HUES48 (cell line): Measurements from ENCODE around the gene S100A11.

Source experiments
- H3K27ac ChIP-seq: one replicate; pipeline ENCODE4 v1.7.0; 2013; ENCODE audit warnings: low read depth, low read length, inconsistent platforms
- H3K27me3 ChIP-seq: 2 replicates; pipeline ENCODE4 v1.6.1; 2013; ENCODE audit warnings: mild to moderate bottlenecking, low read length; ENCODE audit not compliant: control insufficient read depth, insufficient read depth
- H3K36me3 ChIP-seq: 2 replicates; pipeline ENCODE4 v1.6.1; 2013; ENCODE audit warnings: low read length; ENCODE audit not compliant: control insufficient read depth, insufficient read depth
- H3K4me1 ChIP-seq: 2 replicates; pipeline ENCODE4 v1.6.1; 2013; ENCODE audit warnings: mild to moderate bottlenecking, low read length; ENCODE audit not compliant: control insufficient read depth, insufficient read depth
- H3K4me3 ChIP-seq: 2 replicates; pipeline ENCODE4 v1.5.1; 2013; ENCODE audit warnings: mild to moderate bottlenecking, low read depth, low read length
- H3K9ac ChIP-seq: 2 replicates; pipeline ENCODE4 v1.6.1; 2013; ENCODE audit warnings: mild to moderate bottlenecking, low read depth, low read length, moderate library complexity
- H3K9me3 ChIP-seq: 2 replicates; pipeline ENCODE4 v1.6.1; 2013; ENCODE audit warnings: low read length; ENCODE audit not compliant: control insufficient read depth, insufficient read depth

Gene S100A11

DNA sequence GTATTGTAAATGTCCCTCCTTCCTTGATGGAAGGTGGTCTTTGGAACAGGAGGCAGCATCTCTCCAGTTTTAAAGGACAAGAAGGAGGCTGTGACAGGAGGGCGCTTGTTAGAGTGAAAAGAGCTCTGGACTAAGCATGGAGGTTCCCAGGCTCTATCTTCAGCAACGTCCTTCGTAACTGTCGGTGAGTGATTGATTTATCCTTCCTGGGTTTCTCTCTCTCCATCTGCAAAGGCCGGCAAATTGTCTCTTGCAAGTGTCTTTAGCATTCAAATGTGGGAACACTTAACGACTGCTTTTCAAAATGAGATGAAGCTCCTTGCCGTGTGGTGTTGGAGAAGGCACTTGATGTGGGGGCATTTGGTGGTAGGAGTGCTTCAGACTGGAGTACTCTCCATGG, 15.2 kb downstream of the S100A11 start:
- H3K27ac ChIP-seq = no peak overlapping the region
- no peak overlapping the region for H3K4me3 ChIP-seq
- peaks cover 9% of the 10 kb centered on the region for H3K4me1 ChIP-seq
- no peaks in the 10 kb centered on the region for H3K27me3 ChIP-seq
- no peak overlapping the region for H3K9ac ChIP-seq
- no peaks in the 10 kb centered on the region for H3K36me3 ChIP-seq
- no peaks in the 10 kb centered on the region for H3K9me3 ChIP-seq

DNA sequence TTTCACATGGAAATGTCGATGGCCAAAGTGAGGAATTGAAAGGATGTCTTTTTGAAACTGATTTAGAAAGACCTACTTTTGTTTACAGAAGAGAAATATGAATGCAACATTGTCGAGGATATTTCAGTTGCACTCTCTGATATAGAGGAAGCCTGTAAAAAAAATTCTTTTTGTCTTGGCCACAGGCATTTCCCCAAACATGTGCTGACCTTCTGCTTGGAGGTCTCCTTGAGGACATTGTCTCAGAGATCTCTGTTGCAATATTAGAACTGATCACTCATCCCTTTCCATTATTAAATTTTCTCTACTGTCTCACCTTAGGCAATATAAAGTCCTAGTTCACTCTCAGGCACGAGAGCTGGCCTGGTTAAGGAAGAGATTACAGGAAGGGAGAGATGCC, 16.0 kb downstream of the S100A11 start:
- no peak overlapping the region for H3K4me3 ChIP-seq
- no peaks in the 10 kb centered on the region for H3K36me3 ChIP-seq
- H3K27me3 ChIP-seq = no peaks in the 10 kb centered on the region
- H3K27ac ChIP-seq = no peak overlapping the region
- no peaks in the 10 kb centered on the region for H3K9me3 ChIP-seq
- H3K4me1 ChIP-seq = peaks cover 9% of the 10 kb centered on the region
- H3K9ac ChIP-seq = no peak overlapping the region

- no peaks in the 10 kb centered on the region for H3K36me3 ChIP-seq
- no peak overlapping the region for H3K4me3 ChIP-seq
- no peaks in the 10 kb centered on the region for H3K9me3 ChIP-seq
- H3K27me3 ChIP-seq = no peaks in the 10 kb centered on the region
- no peak overlapping the region for H3K9ac ChIP-seq
- H3K4me1 ChIP-seq = no peaks in the 10 kb centered on the region
- no peak overlapping the region for H3K27ac ChIP-seq
Observed at GRCh38 chr1:152018537-152018936, 18.3 kb downstream of the S100A11 start.

- no peaks in the 10 kb centered on the region for H3K9me3 ChIP-seq
- H3K4me1 ChIP-seq = no peaks in the 10 kb centered on the region
- H3K36me3 ChIP-seq = no peaks in the 10 kb centered on the region
- no peak overlapping the region for H3K9ac ChIP-seq
- no peak overlapping the region for H3K27ac ChIP-seq
- H3K27me3 ChIP-seq = no peaks in the 10 kb centered on the region
- H3K4me3 ChIP-seq = no peak overlapping the region
Observed at GRCh38 chr1:152015766-152016165, 21.0 kb downstream of the S100A11 start.

DNA sequence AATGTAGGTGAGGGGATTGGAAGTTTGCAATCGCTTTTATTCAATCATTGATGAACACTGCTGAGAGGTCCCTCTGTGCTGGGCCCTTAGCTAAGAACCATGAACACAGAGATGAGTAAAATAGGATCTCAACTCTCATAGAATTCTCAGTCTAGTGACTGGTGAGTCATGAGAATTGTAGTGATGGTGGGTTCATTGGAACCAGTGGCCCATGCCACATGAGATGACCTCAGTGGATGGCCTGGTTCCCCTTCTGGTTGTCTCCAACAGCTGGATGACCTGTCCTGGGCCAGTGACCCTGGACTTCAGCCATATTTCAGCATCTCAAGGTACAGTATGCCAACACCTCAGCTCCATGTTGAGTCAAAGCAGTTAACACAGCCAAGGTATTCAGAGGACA, 21.9 kb downstream of the S100A11 start:
- no peaks in the 10 kb centered on the region for H3K27me3 ChIP-seq
- no peaks in the 10 kb centered on the region for H3K36me3 ChIP-seq
- H3K9ac ChIP-seq = no peak overlapping the region
- H3K4me1 ChIP-seq = no peaks in the 10 kb centered on the region
- no peak overlapping the region for H3K4me3 ChIP-seq
- no peak overlapping the region for H3K27ac ChIP-seq
- no peaks in the 10 kb centered on the region for H3K9me3 ChIP-seq

- Histone ChIP-seq H3K4me3 (no peak overlapping the region), H3K36me3 (no peaks in the 10 kb centered on the region), H3K27me3 (no peaks in the 10 kb centered on the region), H3K27ac (no peak overlapping the region), H3K4me1 (no peaks in the 10 kb centered on the region), H3K9ac (no peak overlapping the region), H3K9me3 (no peaks in the 10 kb centered on the region)
Observed at GRCh38 chr1:152013664-152014237, 23.1 kb downstream of the S100A11 start.

DNA sequence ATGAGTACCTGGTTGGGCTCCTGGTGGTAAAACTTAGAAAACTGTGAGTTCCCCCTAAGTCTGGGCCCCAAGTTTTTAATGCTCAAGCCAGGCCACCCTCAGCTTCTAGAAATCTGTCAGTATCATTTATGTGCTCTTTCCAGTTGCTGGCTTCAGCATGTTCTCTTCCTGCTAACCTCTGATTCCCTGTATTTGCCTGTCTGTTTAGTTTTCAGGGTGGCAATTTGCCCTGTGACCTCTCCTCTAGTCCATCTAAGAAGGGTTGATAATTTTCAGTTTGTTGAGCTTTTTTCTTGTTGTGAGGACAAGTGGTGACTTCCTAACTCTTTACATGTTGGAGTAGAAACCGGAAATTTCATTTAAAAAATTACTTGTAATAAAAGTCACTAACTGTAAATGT, 27.1 kb downstream of the S100A11 start:
- H3K27ac ChIP-seq = no peak overlapping the region
- H3K9ac ChIP-seq = no peak overlapping the region
- H3K4me3 ChIP-seq = no peak overlapping the region
- H3K36me3 ChIP-seq = no peaks in the 10 kb centered on the region
- no peaks in the 10 kb centered on the region for H3K27me3 ChIP-seq
- no peaks in the 10 kb centered on the region for H3K4me1 ChIP-seq
- no peaks in the 10 kb centered on the region for H3K9me3 ChIP-seq

DNA sequence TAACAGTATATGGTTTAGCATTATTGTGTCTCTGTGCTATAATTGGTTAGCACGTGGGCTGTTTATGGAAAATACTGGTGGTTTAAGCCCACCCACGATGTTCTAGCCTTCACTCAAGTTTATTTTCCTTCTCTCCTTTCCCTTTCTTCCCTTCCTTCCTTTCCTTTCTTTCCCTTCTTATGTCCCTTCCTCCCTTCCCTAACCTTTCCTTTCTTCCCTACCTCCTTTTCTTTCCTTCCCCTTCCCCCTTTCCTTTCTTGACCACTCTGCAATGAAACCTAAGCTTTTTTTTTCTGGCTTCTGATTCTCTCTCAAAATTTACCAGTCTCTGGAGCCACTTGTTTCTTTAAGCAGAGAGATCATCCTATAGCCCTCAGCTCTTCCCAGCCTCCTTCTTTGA, 29.8 kb downstream of the S100A11 start:
- Histone ChIP-seq H3K4me3 (no peak overlapping the region), H3K36me3 (no peaks in the 10 kb centered on the region), H3K27ac (no peak overlapping the region), H3K9ac (no peak overlapping the region), H3K9me3 (no peaks in the 10 kb centered on the region), H3K27me3 (no peaks in the 10 kb centered on the region), H3K4me1 (no peaks in the 10 kb centered on the region)

DNA sequence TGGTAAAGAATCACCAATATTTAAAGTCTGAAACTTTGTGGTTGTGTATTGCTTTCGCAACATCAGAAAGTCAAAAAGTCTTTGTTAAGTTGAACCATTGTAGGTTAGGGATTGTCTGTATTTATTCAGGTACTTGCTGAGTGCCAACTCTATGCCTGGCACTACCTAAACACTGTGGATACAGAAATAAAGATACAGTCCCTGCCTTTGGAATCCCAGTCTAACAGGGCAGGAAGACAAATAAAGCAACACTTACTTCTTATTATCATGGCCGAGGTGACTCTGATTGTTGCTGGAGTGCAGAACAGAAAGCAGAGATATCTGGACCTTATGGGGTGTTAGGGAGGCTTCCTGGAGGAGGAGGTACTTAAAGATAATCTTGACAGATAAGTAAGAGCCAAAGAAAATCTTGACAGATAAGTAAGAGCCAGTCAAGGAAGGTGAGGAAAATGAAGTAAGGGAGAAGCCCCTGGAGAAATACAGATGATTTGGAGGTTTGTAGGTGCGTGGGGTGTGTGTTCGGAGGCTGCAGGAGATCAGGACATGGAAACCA, 31.4 kb downstream of the S100A11 start:
- Histone ChIP-seq H3K36me3 (no peaks in the 10 kb centered on the region), H3K4me1 (0 out of 2 replicates have a peak, but pooled peaks cover 8% of the 10 kb centered on the region), H3K9ac (no peak overlapping the region), H3K27ac (no peak overlapping the region), H3K4me3 (no peak overlapping the region), H3K9me3 (no peaks in the 10 kb centered on the region), H3K27me3 (no peaks in the 10 kb centered on the region)

GRCh38 chr1:152003846-152004442, 32.9 kb downstream of the S100A11 start:
- Histone ChIP-seq H3K9ac (no peak overlapping the region), H3K4me3 (no peak overlapping the region), H3K27me3 (no peaks in the 10 kb centered on the region), H3K27ac (no peak overlapping the region), H3K4me1 (0 out of 2 replicates have a peak, but pooled peaks cover 10% of the 10 kb centered on the region), H3K9me3 (no peaks in the 10 kb centered on the region), H3K36me3 (no peaks in the 10 kb centered on the region)

GRCh38 chr1:152002960-152003359, 33.8 kb downstream of the S100A11 start:
- H3K36me3 ChIP-seq = no peaks in the 10 kb centered on the region
- H3K27ac ChIP-seq = no peak overlapping the region
- no peaks in the 10 kb centered on the region for H3K9me3 ChIP-seq
- no peaks in the 10 kb centered on the region for H3K27me3 ChIP-seq
- H3K4me3 ChIP-seq = no peak overlapping the region
- H3K9ac ChIP-seq = no peak overlapping the region
- 0 out of 2 replicates have a peak, but pooled peaks cover 14% of the 10 kb centered on the region for H3K4me1 ChIP-seq
